NCI-H2196 treated with DMSO at 0.1 percent for 48 hours (cell line): Measurements from ENCODE around the gene C4A.
A peak's percentile ranks its signal among the peaks of the same experiment; 100 is the strongest.
"Not testable (repeated sequence)": the region's sequence is repeated elsewhere in the genome, so short reads cannot be mapped to it uniquely, and the experiment has no call there.

Experiments
- DNase-seq: peaks from one replicate; lab custom pipeline; 2025; ENCODE audit not compliant: unreplicated experiment; lab: John Stamatoyannopoulos, UW

C4A gene

DNA sequence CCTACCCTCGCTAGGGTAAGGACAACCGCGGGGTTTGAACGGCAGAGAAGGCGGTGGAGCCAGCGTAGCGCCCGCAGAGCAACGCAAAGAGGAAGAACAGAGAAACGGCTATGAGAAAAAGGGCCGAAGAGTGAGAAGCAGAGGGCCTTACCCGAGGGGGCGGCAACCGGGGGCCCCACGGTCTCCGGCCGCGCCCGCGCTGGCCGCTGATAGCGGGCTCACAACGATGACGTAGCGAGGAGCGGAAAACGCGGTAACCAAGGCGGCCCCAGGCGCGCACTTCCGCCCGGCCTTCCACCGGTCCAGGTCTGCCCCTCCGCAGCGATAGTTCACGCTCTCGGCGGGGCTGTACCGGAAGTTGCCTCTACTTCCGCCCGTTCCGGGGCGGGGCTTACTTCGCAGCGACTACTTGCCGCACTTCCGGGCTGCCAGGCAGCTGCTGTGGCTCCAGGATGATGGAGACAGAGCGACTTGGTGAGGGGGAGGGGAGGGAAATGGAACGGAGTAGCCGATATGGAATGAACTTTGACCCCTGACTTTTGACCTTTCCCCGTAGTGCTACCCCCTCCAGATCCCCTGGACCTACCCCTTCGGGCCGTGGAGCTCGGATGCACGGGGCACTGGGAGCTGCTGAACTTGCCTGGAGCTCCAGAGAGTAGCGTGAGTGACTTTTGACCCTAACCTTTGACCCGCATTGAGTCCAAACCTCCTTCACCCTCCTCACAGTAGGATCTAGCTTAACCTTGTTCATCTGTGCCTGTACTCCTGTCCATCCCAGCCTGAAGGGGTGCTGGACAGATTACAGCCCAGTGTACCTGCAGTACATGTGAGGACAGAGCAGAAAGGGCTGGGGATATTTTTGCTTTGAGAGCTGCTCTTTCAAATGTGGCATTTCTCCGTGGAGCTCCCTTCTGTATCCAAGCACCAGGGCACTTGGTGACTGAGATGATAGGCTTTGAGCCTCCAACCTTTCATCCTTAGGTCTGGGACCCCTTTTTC, 22.8 kb upstream of the C4A start, which contains the start of the genes NELFE and SKIC2:
TSS of gene NELFE (minus strand) at position 231 of the 999 bp plus-strand sequence. CDS start 525 bp downstream, outside the sequence.
TSS of gene SKIC2 (plus strand) at position 435 of the 999 bp plus-strand sequence. CDS start at position 453, 18 bp downstream.
- DNase-seq, result peak; percentile 97

- DNase-seq, result no peak
Observed at GRCh38 chr6:31961616-31962015, 20.2 kb upstream of the C4A start.

DNA sequence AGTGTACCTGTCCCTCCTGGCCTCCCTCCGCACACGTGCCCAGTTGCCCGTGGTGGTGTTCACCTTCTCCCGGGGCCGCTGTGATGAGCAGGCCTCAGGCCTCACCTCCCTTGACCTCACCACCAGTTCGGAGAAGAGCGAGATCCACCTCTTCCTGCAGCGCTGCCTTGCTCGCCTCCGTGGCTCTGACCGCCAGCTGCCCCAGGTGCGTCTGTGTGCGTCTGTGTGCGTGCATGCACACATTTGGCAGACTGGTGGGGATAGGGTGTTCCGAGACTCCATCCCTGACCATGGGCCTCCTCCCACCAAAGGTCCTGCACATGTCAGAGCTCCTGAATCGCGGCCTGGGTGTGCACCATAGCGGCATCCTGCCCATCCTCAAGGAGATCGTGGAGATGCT, 17.9 kb upstream of the C4A start:
- no peak for DNase-seq

GRCh38 chr6:31965700-31966099, 16.2 kb upstream of the C4A start:
- no peak for DNase-seq

DNA sequence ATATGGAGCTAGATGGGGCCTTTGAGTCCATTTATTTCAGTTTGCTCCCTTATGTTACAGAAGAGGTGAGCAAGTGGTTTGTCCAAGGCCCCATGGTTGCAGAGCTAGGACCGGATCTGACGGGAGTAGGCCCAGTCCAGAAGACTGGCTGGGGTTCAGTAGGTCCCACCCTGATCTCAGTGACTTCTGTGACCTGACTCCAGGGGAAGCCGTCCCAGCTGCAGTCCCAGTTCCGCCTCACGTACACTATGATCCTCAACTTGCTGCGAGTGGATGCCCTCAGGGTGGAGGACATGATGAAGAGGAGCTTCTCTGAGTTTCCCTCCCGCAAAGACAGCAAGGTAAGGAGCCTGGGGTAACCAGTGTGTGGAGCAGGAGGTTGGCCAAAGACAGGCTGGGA, 15.4 kb upstream of the C4A start:
- DNase-seq, result no peak

DNA sequence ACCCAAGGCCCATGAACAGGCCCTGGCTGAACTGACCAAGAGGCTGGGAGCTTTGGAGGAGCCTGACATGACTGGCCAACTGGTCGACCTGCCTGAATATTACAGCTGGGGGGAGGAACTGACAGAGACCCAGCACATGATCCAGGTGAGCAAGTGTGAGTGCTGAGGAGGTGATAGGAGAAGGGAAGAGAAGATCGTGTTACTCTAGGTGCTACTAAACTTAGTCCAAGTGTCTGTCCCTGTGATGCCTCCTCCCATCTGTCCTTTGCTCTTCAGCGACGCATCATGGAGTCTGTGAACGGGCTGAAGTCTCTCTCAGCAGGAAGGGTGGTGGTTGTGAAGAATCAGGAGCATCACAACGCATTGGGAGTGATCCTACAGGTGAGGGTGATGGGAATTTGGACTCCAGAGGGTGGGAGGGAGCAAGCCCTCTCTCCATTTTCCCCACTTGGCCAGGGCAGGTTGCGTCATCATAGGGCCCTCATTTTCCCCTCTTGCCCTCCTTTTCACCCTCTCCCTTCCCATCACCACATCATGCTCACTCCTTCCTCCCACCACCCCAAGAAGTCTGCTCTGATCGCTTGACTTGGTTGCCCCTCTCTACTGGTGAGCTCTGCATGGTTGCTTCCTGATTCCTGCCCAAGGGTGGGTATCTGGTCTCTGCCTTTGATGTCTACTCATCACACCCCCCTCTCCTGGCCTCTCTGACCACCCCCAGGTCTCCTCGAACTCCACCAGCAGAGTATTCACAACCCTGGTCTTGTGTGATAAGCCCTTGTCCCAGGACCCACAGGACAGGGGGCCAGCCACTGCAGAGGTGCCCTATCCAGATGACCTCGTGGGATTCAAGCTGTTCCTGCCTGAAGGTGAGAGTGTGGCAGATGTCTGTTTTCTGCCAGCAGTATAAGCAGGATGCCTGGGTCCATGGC, 14.6 kb upstream of the C4A start:
- DNase-seq, result no peak

DNA sequence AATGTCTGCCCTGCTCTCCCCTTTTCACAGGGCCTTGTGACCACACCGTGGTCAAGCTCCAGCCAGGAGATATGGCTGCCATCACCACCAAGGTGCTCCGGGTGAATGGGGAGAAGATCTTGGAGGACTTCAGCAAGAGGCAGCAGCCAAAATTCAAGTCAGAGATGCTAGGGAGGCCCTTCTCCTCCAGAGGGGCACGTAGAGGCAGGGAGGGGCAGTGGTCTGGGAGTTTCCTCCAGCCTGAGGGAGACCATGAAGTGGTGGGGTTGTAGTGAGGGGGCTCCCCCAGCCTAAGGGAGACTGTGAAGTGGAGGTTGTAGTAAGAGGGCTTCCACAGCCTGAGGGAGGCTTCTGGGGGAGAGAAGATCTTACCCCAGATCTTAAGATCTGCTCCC, 13.9 kb upstream of the C4A start:
- no peak for DNase-seq

- DNase-seq, result no peak
Observed at GRCh38 chr6:31968326-31968725, 13.5 kb upstream of the C4A start.

- DNase-seq, result no peak
Observed at GRCh38 chr6:31968791-31969711, 12.8 kb upstream of the C4A start.

- no peak for DNase-seq
Observed at GRCh38 chr6:31969712-31970603, 11.9 kb upstream of the C4A start.

DNA sequence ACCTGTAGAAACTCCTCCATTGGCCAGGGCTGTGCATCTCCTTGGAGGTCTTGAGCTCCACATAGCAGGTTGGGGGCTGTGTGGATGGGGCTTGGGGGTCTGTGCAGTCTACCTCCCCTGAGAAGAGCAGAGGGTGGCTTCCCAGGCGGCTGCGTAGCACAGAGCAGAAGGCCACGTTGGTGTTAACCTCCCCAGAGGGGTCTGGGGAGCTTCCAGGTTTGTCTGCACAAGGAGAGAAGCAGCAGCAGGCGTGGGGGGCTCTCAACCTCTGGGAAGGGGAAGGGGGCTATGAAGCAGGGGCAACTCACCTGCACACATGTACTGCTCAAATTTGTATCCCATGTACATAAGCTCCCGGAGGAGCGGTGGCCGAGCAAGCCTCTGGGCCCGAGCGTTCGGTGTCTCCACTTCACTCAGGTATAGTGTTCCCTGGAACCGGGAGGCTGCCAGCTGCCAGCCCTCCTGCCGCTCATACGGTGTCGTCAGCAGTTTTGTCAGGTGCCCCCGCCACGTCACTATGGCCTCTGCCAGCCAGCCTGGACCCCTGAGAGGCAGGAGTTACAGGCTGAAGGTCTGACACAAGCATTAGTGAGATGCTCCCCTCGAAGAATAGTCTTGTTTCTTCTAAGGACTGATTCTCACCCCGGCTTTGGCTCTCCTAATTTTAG, 11.1 kb upstream of the C4A start:
- peak; percentile 58 for DNase-seq

GRCh38 chr6:31971279-31971992, 10.4 kb upstream of the C4A start:
- no peak for DNase-seq

DNA sequence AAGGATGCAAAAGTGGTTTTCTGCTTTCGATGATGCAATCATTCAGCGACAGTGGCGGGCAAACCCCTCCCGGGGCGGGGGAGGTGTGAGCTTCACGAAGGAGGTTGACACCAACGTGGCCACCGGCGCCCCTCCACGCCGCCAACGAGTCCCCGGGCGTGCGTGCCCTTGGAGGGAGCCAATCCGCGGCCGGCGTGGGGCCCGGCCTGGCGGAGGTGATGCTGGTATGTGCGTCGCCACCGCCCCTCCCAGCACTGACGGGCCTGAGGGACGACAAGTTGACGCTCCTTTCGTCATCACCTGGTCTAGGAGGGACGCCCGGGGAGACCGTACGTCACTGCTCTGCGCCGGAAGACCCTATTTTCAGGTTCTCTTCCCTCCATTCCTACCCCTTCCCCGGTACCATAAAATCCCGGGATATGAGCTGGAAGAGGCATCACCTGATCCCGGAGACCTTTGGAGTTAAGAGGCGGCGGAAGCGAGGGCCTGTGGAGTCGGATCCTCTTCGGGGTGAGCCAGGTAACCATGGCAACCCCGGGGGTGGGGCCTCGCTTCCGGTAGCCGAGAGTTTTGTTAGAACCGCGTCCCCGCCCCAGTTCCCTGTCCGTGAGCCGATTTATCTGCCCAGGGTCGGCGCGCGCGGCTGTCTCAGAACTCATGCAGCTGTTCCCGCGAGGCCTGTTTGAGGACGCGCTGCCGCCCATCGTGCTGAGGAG, 9.7 kb upstream of the C4A start, which contains the start of gene DXO:
TSS of gene DXO (minus strand) at position 146 of the 716 bp plus-strand sequence. CDS start 463 bp downstream, outside the sequence.
- peak; percentile 99 for DNase-seq

GRCh38 chr6:31972709-31973350, 9.0 kb upstream of the C4A start:
- no peak for DNase-seq

GRCh38 chr6:31976065-31976464, 5.8 kb upstream of the C4A start:
- not testable (repeated sequence) for DNase-seq

DNA sequence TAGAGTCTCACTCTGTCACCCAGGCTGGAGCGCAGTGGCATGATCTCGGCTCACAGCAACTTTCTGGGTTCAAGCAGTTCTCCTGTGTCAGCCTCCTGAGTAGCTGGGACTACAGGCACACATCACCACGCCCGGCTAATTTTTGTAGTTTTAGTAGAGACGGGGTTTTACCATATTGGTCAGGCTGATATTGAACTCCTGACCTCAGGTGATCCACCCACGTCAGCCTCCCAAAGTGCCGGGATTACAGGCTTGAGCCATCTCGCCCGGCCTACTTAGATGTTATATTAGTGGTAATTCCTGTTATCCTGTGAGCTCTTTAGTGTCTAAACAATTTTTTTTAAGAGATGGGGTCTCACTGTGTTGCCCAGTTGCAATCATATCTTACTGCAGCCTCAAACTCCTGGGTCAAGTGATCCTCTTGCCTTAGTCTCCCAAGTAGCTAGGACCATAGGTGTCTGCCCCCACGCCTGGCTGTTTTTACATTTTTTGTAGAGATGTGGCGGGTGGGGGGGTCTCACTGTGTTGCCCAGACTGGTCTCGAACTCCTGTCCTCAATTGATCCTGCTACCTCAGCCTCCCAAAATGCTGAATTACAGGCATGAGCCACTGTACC, 3.9 kb upstream of the C4A start:
- DNase-seq, result no peak
